NCI-H2081 treated with DMSO at 0.1 percent for 48 hours (cell line): Measurements from ENCODE around the gene ADAMTS15.

Experiments
- DNase-seq: peaks from one replicate; lab custom pipeline; 2025; lab: John Stamatoyannopoulos, UW

Gene ADAMTS15

GRCh38 chr11:130448416-130449309, at the start of gene ADAMTS15:
TSS of gene ADAMTS15 (plus strand) at chr11:130448645. CDS start at chr11:130448974, 329 bp downstream.
- DNase-seq, result no peak

GRCh38 chr11:130399196-130399595, 49.2 kb upstream of the ADAMTS15 start:
- no peak for DNase-seq

- no peak for DNase-seq
Observed at GRCh38 chr11:130400781-130401483, 47.5 kb upstream of the ADAMTS15 start.

GRCh38 chr11:130402570-130402969, 45.9 kb upstream of the ADAMTS15 start:
- no peak for DNase-seq

- no peak for DNase-seq
Observed at GRCh38 chr11:130403271-130403804, 45.1 kb upstream of the ADAMTS15 start.

GRCh38 chr11:130403967-130404366, 44.5 kb upstream of the ADAMTS15 start:
- DNase-seq, result no peak

- no peak for DNase-seq
Observed at GRCh38 chr11:130404727-130405126, 43.7 kb upstream of the ADAMTS15 start.

GRCh38 chr11:130405428-130405827, 43.0 kb upstream of the ADAMTS15 start:
- DNase-seq, result no peak

GRCh38 chr11:130407978-130408377, 40.5 kb upstream of the ADAMTS15 start:
- DNase-seq, result no peak

GRCh38 chr11:130408401-130408890, 40.0 kb upstream of the ADAMTS15 start:
- DNase-seq, result no peak

GRCh38 chr11:130408901-130409300, 39.5 kb upstream of the ADAMTS15 start:
- no peak for DNase-seq

GRCh38 chr11:130409594-130410388, 38.7 kb upstream of the ADAMTS15 start:
- no peak for DNase-seq

- DNase-seq, result no peak
Observed at GRCh38 chr11:130411223-130411622, 37.2 kb upstream of the ADAMTS15 start.

GRCh38 chr11:130413405-130414106, 34.9 kb upstream of the ADAMTS15 start:
- DNase-seq, result no peak

- no peak for DNase-seq
Observed at GRCh38 chr11:130414107-130415080, 34.1 kb upstream of the ADAMTS15 start.

- no peak for DNase-seq
Observed at GRCh38 chr11:130415731-130416529, 32.5 kb upstream of the ADAMTS15 start.

GRCh38 chr11:130416530-130416882, 31.9 kb upstream of the ADAMTS15 start:
- DNase-seq, result no peak

- no peak for DNase-seq
Observed at GRCh38 chr11:130416906-130417305, 31.5 kb upstream of the ADAMTS15 start.

- no peak for DNase-seq
Observed at GRCh38 chr11:130418210-130418609, 30.2 kb upstream of the ADAMTS15 start.
